Stomach (tissue), 9 donors: ENCODE data around the gene ZNF516. TPM values are rescaled to one million over a fixed set of nuclear protein-coding genes. Genes with fewer than 3 reads are reported as not detected.

Experiments used
- DNase-seq, 2 donors: peaks; one replicate each; pipeline versions ENCODE4 v3.0.0 to v3.0.0-alpha.2; 2013 to 2019
- H3K27ac ChIP-seq, 5 donors: fragments of 200-600 bp in 4 of 5; sonication (generic) in 4 of 5; one replicate each; pipeline ENCODE4 v1.5.1; 2013 to 2019; ENCODE audit warnings: mild to moderate bottlenecking in 1 of 5, moderate library complexity in 1 of 5
- H3K27me3 ChIP-seq, 3 donors: fragments of 200-600 bp; sonication (generic); one replicate each; pipeline ENCODE4 v1.5.1; 2017 to 2019; ENCODE audit warnings: mixed run types in 1 of 3
- H3K36me3 ChIP-seq, 4 donors: fragments of 200-600 bp; sonication (generic); 1 replicate in 3 of 4; 2 replicates in 1 of 4; pipeline ENCODE4 v1.5.1; 2016 to 2019
- H3K4me1 ChIP-seq, 4 donors: fragments of 200-600 bp; sonication (generic); one replicate each; pipeline ENCODE4 v1.5.1; 2016 to 2019
- H3K4me3 ChIP-seq, 4 donors: fragments of 200-600 bp; sonication (generic) in 3 of 4; one replicate each; pipeline ENCODE4 v1.5.1; 2016 to 2019; ENCODE audit warnings: mild to moderate bottlenecking in 1 of 4
- H3K9me3 ChIP-seq, 4 donors: fragments of 200-600 bp; sonication (generic); one replicate each; pipeline ENCODE4 v1.5.1; 2016 to 2019
- CTCF ChIP-seq, 7 experiments: fragments of 450-650 bp in 4 of 7; fragments of 200-600 bp in 3 of 7; sonication (generic) in 3 of 7; IDR thresholded peaks; one replicate each; pipeline ENCODE4 v1.5.1; 2016 to 2019; ENCODE audit warnings: antibody characterized with exemption in 7 of 7, control low read depth in 2 of 7, mild to moderate bottlenecking in 1 of 7
- EP300 ChIP-seq: sonication (generic); formaldehyde crosslinking; IDR thresholded peaks from one replicate; pipeline ENCODE4 v1.6.1; 2017; ENCODE audit warnings: antibody characterized with exemption
- POLR2A ChIP-seq, 4 donors: fragments of 450-650 bp; IDR thresholded peaks; one replicate each; pipeline ENCODE4 v1.6.1; 2016; ENCODE audit warnings: antibody characterized with exemption in 4 of 4, control low read depth in 2 of 4, mild to moderate bottlenecking in 1 of 4, moderate library complexity in 1 of 4
- POLR2AphosphoS5 ChIP-seq, 3 donors: sonication (generic); formaldehyde crosslinking; IDR thresholded peaks; one replicate each; pipeline ENCODE4 v1.6.1; 2016; ENCODE audit warnings: antibody characterized with exemption in 3 of 3
- WGBS, 5 donors: extraction: QIAGEN DNeasy Blood & Tissue Kit in 3 of 5; methylation state at CpG; one replicate each; pipeline versions ENCODE4 v1.1.5 to v1.1.7; 2013 to 2018; 5-methylcytosine and 5-hydroxymethylcytosine counted together
- intact Hi-C: fragments of 100-400 bp; cut with DNase I; formaldehyde crosslinking; loops from one replicate; pipeline ENCODE4 v1.15.1; 2023; ENCODE audit warnings: low total_unique reads
- polyA plus RNA-seq, 3 donors: library from polyadenylated mRNA; stranded (reverse); fragments of 200-250 nt; gene quantifications; one replicate each; pipeline ENCODE4 v1.2.3, GENCODE V29; 2013
- total RNA-seq, 5 donors: library from RNA; depleted of rRNA; stranded (reverse); fragments of >200 nt; gene quantifications; one replicate each; pipeline versions ENCODE4 v1.1.0 to v1.2.3, GENCODE V29; 2014 to 2016
- donor health status: healthy with polysubstance abuse.
- donor health status: Bipolar disorder and iron deficiency.
- donor health status: healthy.

The ZNF516 gene
- total and polyA plus RNA-seq, 8 donors = 2.3 to 25.9 (median 14.4) TPM

- H3K27me3 ChIP-seq = no peaks in the 10 kb centered on the region
- H3K9me3 ChIP-seq = no peaks in the 10 kb centered on the region
- H3K27ac ChIP-seq = no peak overlapping the region
- no peak overlapping the region for H3K4me3 ChIP-seq
- no peak for DNase-seq
- intact Hi-C loops = no loop called here
- TF ChIP-seq POLR2A (IDR thresholded peaks at IDR 0.05) (no peak), CTCF (IDR thresholded peaks at IDR 0.05) (no peak), EP300 (no peak), POLR2AphosphoS5 (IDR thresholded peaks at IDR 0.05) (no peak)
- H3K4me1 ChIP-seq = peaks cover under 1 to 18% (median 9%) of the 10 kb centered on the region in 4 donors
- H3K36me3 ChIP-seq = peaks cover 0 to 37% (median 32%) of the 10 kb centered on the region in 4 donors
- WGBS, 5 donors = 18 to 50% (median 38%) methylated on average over 1 of the region's 1 CpG
Measured at GRCh38 chr18:76354348-76354747, 140.7 kb downstream of the ZNF516 start.

GRCh38 chr18:76353500-76353899 lies 141.5 kb downstream of the ZNF516 start:
- DNase-seq = no peak
- Histone ChIP-seq H3K4me1 (peaks cover 9 to 25% (median 16%) of the 10 kb centered on the region in 4 donors), H3K9me3 (no peaks in the 10 kb centered on the region), H3K27me3 (no peaks in the 10 kb centered on the region), H3K27ac (no peak overlapping the region), H3K4me3 (no peak overlapping the region), H3K36me3 (peaks cover 0 to 29% (median 24%) of the 10 kb centered on the region in 4 donors)
- no peak for TF ChIP-seq POLR2A (IDR thresholded peaks at IDR 0.05)
- TF ChIP-seq EP300 = no peak
- intact Hi-C loops = no loop called here
- WGBS, 5 donors = 80 to 97% (median 92%) methylated on average over 3 of the region's 3 CpGs

GRCh38 chr18:76353046-76353445 lies 142.0 kb downstream of the ZNF516 start:
- Histone ChIP-seq H3K9me3 (no peaks in the 10 kb centered on the region), H3K36me3 (peaks cover 0 to 24% (median 20%) of the 10 kb centered on the region in 4 donors), H3K27me3 (no peaks in the 10 kb centered on the region), H3K4me1 (peaks cover 12 to 30% (median 21%) of the 10 kb centered on the region in 4 donors), H3K27ac (no peak overlapping the region), H3K4me3 (no peak overlapping the region)
- DNase-seq = no peak
- intact Hi-C loops = no loop called here
- no peak for TF ChIP-seq EP300
- no peak for TF ChIP-seq CTCF (IDR thresholded peaks at IDR 0.05)
- no peak for TF ChIP-seq POLR2A (IDR thresholded peaks at IDR 0.05)
- no peak for TF ChIP-seq POLR2AphosphoS5 (IDR thresholded peaks at IDR 0.05)
- 89 to 96% (median 94%) methylated on average over 7 of the region's 7 CpGs for WGBS, 5 donors

- Histone ChIP-seq H3K9me3 (no peaks in the 10 kb centered on the region), H3K36me3 (peaks cover 0 to 14% (median 11%) of the 10 kb centered on the region in 4 donors), H3K4me3 (peak overlapping the region in 3 of 4 donors; percentile 10 to 18 (median 15)), H3K27me3 (no peaks in the 10 kb centered on the region), H3K27ac (peak overlapping the region in 2 of 5 donors; percentile 15 to 60), H3K4me1 (peaks cover 15 to 35% (median 24%) of the 10 kb centered on the region in 4 donors)
- peak in 1 of 2 donors; percentile 89 for DNase-seq
- 39 to 52% (median 46%) methylated on average over 23 to 24 of the region's 24 CpGs for WGBS, 5 donors
- TF ChIP-seq POLR2A (IDR thresholded peaks at IDR 0.05) = no peak
- TF ChIP-seq CTCF (IDR thresholded peaks at IDR 0.05) = no peak
- peak; percentile 69 to 91 (median 81) for TF ChIP-seq POLR2AphosphoS5 (IDR thresholded peaks at IDR 0.05)
- no peak for TF ChIP-seq EP300
- intact Hi-C loops = no loop called here
Measured at GRCh38 chr18:76351961-76352581, 143.0 kb downstream of the ZNF516 start.
